GM18505 (cell line): ENCODE measurements around the gene NPLOC4.

Source experiments
- ATAC-seq: cut with Tn5 transposase; IDR thresholded peaks from one replicate; pipeline ENCODE4 v1.9.1; 2021; ENCODE audit not compliant: unreplicated experiment
- POLR2A ChIP-seq: IDR thresholded peaks from 4 replicates; pipeline ENCODE4 v1.6.1; 2011; ENCODE audit warnings: borderline replicate concordance; ENCODE audit not compliant: insufficient read depth, insufficient read length; ENCODE audit errors: extremely low read depth

The NPLOC4 gene

GRCh38 chr17:81527591-81528383 is 109.1 kb downstream of the NPLOC4 start, which contains the start of gene FSCN2:
Gene FSCN2, plus strand, starts transcription at chr17:81528377. Its CDS starts 155 bp downstream, at chr17:81528532.
- ATAC-seq, result no peak
- no peak for TF ChIP-seq POLR2A

- TF ChIP-seq POLR2A, result no peak
- ATAC-seq, result no peak
Observed at GRCh38 chr17:81526662-81527571, 110.0 kb downstream of the NPLOC4 start.

GRCh38 chr17:81524865-81525159 is 112.1 kb downstream of the NPLOC4 start:
- TF ChIP-seq POLR2A, result no peak

GRCh38 chr17:81524039-81524864 is 112.7 kb downstream of the NPLOC4 start:
- no peak for ATAC-seq
- TF ChIP-seq POLR2A, result no peak

More at GRCh38 chr17:81524865-81525159, 112.1 kb downstream of the NPLOC4 start:
- ATAC-seq, result no peak

GRCh38 chr17:81523402-81524038 is 113.4 kb downstream of the NPLOC4 start:
- TF ChIP-seq POLR2A, result no peak
- ATAC-seq, result no peak

GRCh38 chr17:81522491-81523401 is 114.2 kb downstream of the NPLOC4 start:
- TF ChIP-seq POLR2A, result no peak
- ATAC-seq, result no peak

- ATAC-seq, result no peak
Observed at GRCh38 chr17:81520021-81520901, 116.7 kb downstream of the NPLOC4 start.

GRCh38 chr17:81519284-81520020 is 117.5 kb downstream of the NPLOC4 start:
- no peak for TF ChIP-seq POLR2A
- no peak for ATAC-seq

More at GRCh38 chr17:81520021-81520901, 116.7 kb downstream of the NPLOC4 start:
- TF ChIP-seq POLR2A, result no peak

GRCh38 chr17:81518785-81519283 is 118.1 kb downstream of the NPLOC4 start:
- no peak for ATAC-seq
- TF ChIP-seq POLR2A, result peak; percentile 66
